ENCODE data around the gene GPATCH4.

DNA sequence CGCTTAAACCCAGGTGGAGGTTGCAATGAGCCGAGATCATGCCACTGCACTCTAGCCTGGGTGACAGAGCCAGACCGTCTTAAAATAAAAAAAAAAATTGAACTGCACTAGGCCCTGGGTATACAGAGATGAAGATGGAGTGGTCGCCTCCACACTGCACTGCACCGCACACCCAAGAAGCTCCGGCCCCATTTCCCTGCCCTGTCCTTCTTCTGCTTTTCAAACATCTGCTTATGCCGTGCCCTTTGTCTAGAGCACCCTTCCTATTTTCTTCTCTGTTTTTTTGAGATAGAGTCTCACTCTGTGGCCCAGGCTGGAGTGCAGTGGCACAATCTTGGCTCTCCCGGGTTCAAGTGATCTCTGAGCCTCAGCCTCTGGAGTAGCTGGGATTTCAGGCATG is 46.3 kb downstream of the GPATCH4 start:
- TF ChIP-seq CTCF (IDR thresholded peaks at IDR 0.05): no peak
- no peak for TF ChIP-seq POLR2A (IDR thresholded peaks at IDR 0.05)
- TF ChIP-seq EP300 (IDR thresholded peaks at IDR 0.05): no peak
